H9 (cell line): Measurements from ENCODE around the gene MEG3. TPM values are rescaled to one million over a fixed set of nuclear protein-coding genes. Genes with fewer than 3 reads are reported as not detected.

Experiments
- DNase-seq: peaks from one replicate; pipeline ENCODE4 v3.0.0-alpha.2; 2017
- H2AFZ ChIP-seq: one replicate; pipeline ENCODE4 v1.6.1; 2013; ENCODE audit warnings: mild to moderate bottlenecking, low read length, control low read depth, moderate library complexity
- H2AK5ac ChIP-seq: 2 replicates; pipeline ENCODE4 v1.6.1; 2013; ENCODE audit warnings: low read length, control low read depth, mixed read lengths; ENCODE audit not compliant: insufficient read length
- H2BK120ac ChIP-seq: one replicate; pipeline ENCODE4 v1.6.1; 2013; ENCODE audit warnings: low read depth, mild to moderate bottlenecking, low read length, control low read depth, inconsistent platforms; ENCODE audit not compliant: poor library complexity, severe bottlenecking
- H2BK12ac ChIP-seq: 2 replicates; pipeline ENCODE4 v1.6.1; 2013; ENCODE audit warnings: low read length, control low read depth, mixed read lengths, low read depth; ENCODE audit not compliant: insufficient read length
- H2BK15ac ChIP-seq: 2 replicates; pipeline ENCODE4 v1.6.1; 2013; ENCODE audit warnings: low read depth, low read length, control low read depth
- H2BK20ac ChIP-seq: one replicate; pipeline ENCODE4 v1.6.1; 2013; ENCODE audit warnings: low read depth, mild to moderate bottlenecking, low read length, control low read depth, inconsistent platforms; ENCODE audit not compliant: poor library complexity, severe bottlenecking
- H2BK5ac ChIP-seq: 2 replicates; pipeline ENCODE4 v1.6.1; 2013; ENCODE audit warnings: low read length, control low read depth, mixed read lengths; ENCODE audit not compliant: insufficient read length
- H3K14ac ChIP-seq: 2 replicates; pipeline ENCODE4 v1.6.1; 2013; ENCODE audit warnings: low read length, control low read depth; ENCODE audit not compliant: insufficient read depth
- H3K18ac ChIP-seq: 2 replicates; pipeline ENCODE4 v1.6.1; 2013; ENCODE audit warnings: low read depth, mild to moderate bottlenecking, mixed read lengths, low read length, control low read depth; ENCODE audit not compliant: insufficient read length
- H3K23ac ChIP-seq: 2 replicates; pipeline ENCODE4 v1.6.1; 2013; ENCODE audit warnings: low read length, control low read depth, mixed read lengths, low read depth; ENCODE audit not compliant: insufficient read length
- H3K23me2 ChIP-seq: 2 replicates; pipeline ENCODE4 v1.6.1; 2013; ENCODE audit warnings: low read depth, mild to moderate bottlenecking, mixed read lengths, low read length, control low read depth; ENCODE audit not compliant: insufficient read length, poor library complexity, severe bottlenecking
- H3K27ac ChIP-seq: 2 replicates; pipeline ENCODE4 v1.5.1; 2013; ENCODE audit warnings: low read length, control low read depth, mixed read lengths, low read depth; ENCODE audit not compliant: insufficient read length
- H3K27me3 ChIP-seq: 2 replicates; pipeline ENCODE4 v1.6.1; 2013; ENCODE audit warnings: low read length, control low read depth, inconsistent platforms; ENCODE audit not compliant: insufficient read depth
- H3K4ac ChIP-seq: 2 replicates; pipeline ENCODE4 v1.6.1; 2013; ENCODE audit warnings: low read depth, mild to moderate bottlenecking, control low read depth, inconsistent platforms, low read length, moderate library complexity
- H3K4me1 ChIP-seq: 2 replicates; pipeline ENCODE4 v1.6.1; 2013; ENCODE audit warnings: low read length, control low read depth, inconsistent platforms; ENCODE audit not compliant: insufficient read depth
- H3K4me2 ChIP-seq: 2 replicates; pipeline ENCODE4 v1.6.1; 2013; ENCODE audit warnings: low read length, control low read depth, mixed read lengths; ENCODE audit not compliant: insufficient read length, insufficient read depth
- H3K56ac ChIP-seq: 2 replicates; pipeline ENCODE4 v1.6.1; 2013; ENCODE audit warnings: low read depth, mild to moderate bottlenecking, mixed read lengths, low read length, control low read depth; ENCODE audit not compliant: insufficient read length
- H3K79me1 ChIP-seq: 2 replicates; pipeline ENCODE4 v1.6.1; 2013; ENCODE audit warnings: low read depth, mild to moderate bottlenecking, moderate library complexity, low read length, control low read depth, inconsistent platforms; ENCODE audit not compliant: insufficient read depth, poor library complexity, severe bottlenecking
- H3K79me2 ChIP-seq: 2 replicates; pipeline ENCODE4 v1.6.1; 2013; ENCODE audit warnings: low read length, control low read depth, inconsistent platforms; ENCODE audit not compliant: insufficient read depth
- H3K9ac ChIP-seq: 2 replicates; pipeline ENCODE4 v1.6.1; 2013; ENCODE audit warnings: low read length, control low read depth, mixed read lengths; ENCODE audit not compliant: insufficient read length; ENCODE audit errors: extremely low read depth
- H3K9me3 ChIP-seq: one replicate; pipeline ENCODE4 v1.6.1; 2013; ENCODE audit warnings: low read depth, low read length, inconsistent platforms; ENCODE audit not compliant: control insufficient read depth
- H3T11ph ChIP-seq: one replicate; pipeline ENCODE4 v1.6.1; 2013; ENCODE audit warnings: mild to moderate bottlenecking, low read length, control low read depth, inconsistent platforms
- H4K20me1 ChIP-seq: one replicate; pipeline ENCODE4 v1.6.1; 2013; ENCODE audit not compliant: control insufficient read depth, insufficient read length, insufficient read depth
- H4K5ac ChIP-seq: 2 replicates; pipeline ENCODE4 v1.6.1; 2013; ENCODE audit warnings: low read depth, mild to moderate bottlenecking, mixed read lengths, low read length, control low read depth; ENCODE audit not compliant: insufficient read length
- H4K8ac ChIP-seq: replicated peaks from 2 replicates; pipeline ENCODE4 v1.6.1; 2013; ENCODE audit warnings: low read length, control low read depth, mixed read lengths, low read depth; ENCODE audit not compliant: insufficient read length
- H4K91ac ChIP-seq: 2 replicates; pipeline ENCODE4 v1.6.1; 2013; ENCODE audit warnings: low read depth, mild to moderate bottlenecking, moderate library complexity, mixed read lengths, low read length, control low read depth; ENCODE audit not compliant: insufficient read length
- H3K27ac Mint-ChIP-seq, 3 experiments: 2 replicates in 2 of 3; 3 replicates in 1 of 3; pipeline ENCODE4 v1.8.0; 2020 to 2021; ENCODE audit warnings: mixed read lengths in 3 of 3, mild to moderate bottlenecking in 1 of 3, moderate library complexity in 1 of 3
- H3K27me3 Mint-ChIP-seq: 2 replicates; pipeline ENCODE4 v1.8.0; 2021; ENCODE audit warnings: low read depth, mild to moderate bottlenecking, moderate library complexity, mixed read lengths
- H3K36me3 Mint-ChIP-seq, 3 experiments: 2 replicates in 2 of 3; 3 replicates in 1 of 3; pipeline ENCODE4 v1.8.0; 2020 to 2021; ENCODE audit warnings: low read depth in 3 of 3, mixed read lengths in 3 of 3; ENCODE audit not compliant: insufficient read depth in 1 of 3
- H3K4me1 Mint-ChIP-seq, 2 experiments: 2 replicates each; pipeline ENCODE4 v1.8.0; 2020; ENCODE audit warnings: mixed read lengths in 2 of 2
- H3K4me3 Mint-ChIP-seq, 2 experiments: 2 replicates in 1 of 2; 3 replicates in 1 of 2; pipeline ENCODE4 v1.8.0; 2020 to 2021; ENCODE audit warnings: mild to moderate bottlenecking in 2 of 2, mixed read lengths in 2 of 2, moderate library complexity in 1 of 2
- H3K9me3 Mint-ChIP-seq, 2 experiments: 2 replicates in 1 of 2; 3 replicates in 1 of 2; pipeline ENCODE4 v1.8.0; 2020; ENCODE audit warnings: mild to moderate bottlenecking in 2 of 2, mixed read lengths in 2 of 2, moderate library complexity in 1 of 2
- WGBS: extraction: QIAGEN DNeasy Blood & Tissue Kit; methylation state at CpG from one replicate; pipeline ENCODE4 v1.1.7; 2013; ENCODE audit warnings: missing lambda C conversion rate, low lambda C conversion rate, mixed read lengths; ENCODE audit not compliant: insufficient read length; ENCODE audit errors: extremely low coverage; 5-methylcytosine and 5-hydroxymethylcytosine counted together
- total RNA-seq: library from RNA; stranded (reverse); gene quantifications from 2 replicates; pipeline ENCODE4 v1.2.1, GENCODE V29; 2021
- TF ChIP-seq, protein P1 (sequence below): fragments of 200-600 bp; sonication (generic); conservative IDR thresholded peaks from 3 replicates; pipeline ENCODE4 v1.8.0; 2021; ENCODE audit warnings: antibody characterized with exemption, mild to moderate bottlenecking

MEG3 gene
- total RNA-seq, 1 experiment from 2014 or later = 0.52 TPM

GRCh38 chr14:100880271-100881101 is 54.6 kb downstream of the MEG3 start:
- Histone ChIP-seq H2BK20ac (no peak overlapping the region), H4K8ac (no peak overlapping the region), H2AFZ (no peak overlapping the region), H3K9me3 (no peaks in the 10 kb centered on the region), H3K56ac (no peak overlapping the region), H4K20me1 (no peaks in the 10 kb centered on the region), H3K79me1 (no peaks in the 10 kb centered on the region), H3K23ac (no peak overlapping the region), H2BK15ac (no peak overlapping the region), H2BK120ac (no peak overlapping the region), H3T11ph (no peak overlapping the region), H2BK12ac (no peak overlapping the region), H3K9ac (no peak overlapping the region), H3K4me2 (no peak overlapping the region), H2AK5ac (no peak overlapping the region), H3K79me2 (no peaks in the 10 kb centered on the region), H2BK5ac (no peak overlapping the region), H3K27me3 (no peaks in the 10 kb centered on the region), H3K14ac (no peak overlapping the region), H4K91ac (no peak overlapping the region), H4K5ac (no peak overlapping the region), H3K23me2 (no peaks in the 10 kb centered on the region), H3K27ac (no peak overlapping the region), H3K4ac (no peak overlapping the region), H3K4me1 (no peaks in the 10 kb centered on the region), H3K18ac (no peak overlapping the region)
- DNase-seq = no peak
- Mint-ChIP-seq H3K4me1 (no peaks in the 10 kb centered on the region), H3K36me3 (peaks cover 6 to 15% (median 12%) of the 10 kb centered on the region in 3 experiments), H3K27me3 (peaks cover 19% of the 10 kb centered on the region), H3K27ac (no peak overlapping the region; a peak in 1 of 7 replicates), H3K4me3 (no peak overlapping the region), H3K9me3 (peaks cover 13 to 21% of the 10 kb centered on the region in 2 experiments)
- TF ChIP-seq, protein P1, sequence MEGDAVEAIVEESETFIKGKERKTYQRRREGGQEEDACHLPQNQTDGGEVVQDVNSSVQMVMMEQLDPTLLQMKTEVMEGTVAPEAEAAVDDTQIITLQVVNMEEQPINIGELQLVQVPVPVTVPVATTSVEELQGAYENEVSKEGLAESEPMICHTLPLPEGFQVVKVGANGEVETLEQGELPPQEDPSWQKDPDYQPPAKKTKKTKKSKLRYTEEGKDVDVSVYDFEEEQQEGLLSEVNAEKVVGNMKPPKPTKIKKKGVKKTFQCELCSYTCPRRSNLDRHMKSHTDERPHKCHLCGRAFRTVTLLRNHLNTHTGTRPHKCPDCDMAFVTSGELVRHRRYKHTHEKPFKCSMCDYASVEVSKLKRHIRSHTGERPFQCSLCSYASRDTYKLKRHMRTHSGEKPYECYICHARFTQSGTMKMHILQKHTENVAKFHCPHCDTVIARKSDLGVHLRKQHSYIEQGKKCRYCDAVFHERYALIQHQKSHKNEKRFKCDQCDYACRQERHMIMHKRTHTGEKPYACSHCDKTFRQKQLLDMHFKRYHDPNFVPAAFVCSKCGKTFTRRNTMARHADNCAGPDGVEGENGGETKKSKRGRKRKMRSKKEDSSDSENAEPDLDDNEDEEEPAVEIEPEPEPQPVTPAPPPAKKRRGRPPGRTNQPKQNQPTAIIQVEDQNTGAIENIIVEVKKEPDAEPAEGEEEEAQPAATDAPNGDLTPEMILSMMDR = no peak
- WGBS = no CpG with 5 or more reads among the region's 34 CpGs
